Cardiac muscle cell (in vitro differentiated cells and primary cell): ENCODE data around the gene NUDC. TPM values are rescaled to one million over a fixed set of nuclear protein-coding genes. Genes with fewer than 3 reads are reported as not detected.

Source experiments
- DNase-seq, 2 donors: peaks; one replicate each; pipeline versions ENCODE4 v3.0.0 to v3.0.0-alpha.2; 2010 to 2017; ENCODE audit warnings: low read depth in 1 of 2, low spot score in 1 of 2
- H3K27ac ChIP-seq: fragments of 200-600 bp; sonication (generic); 2 replicates; pipeline ENCODE4 v1.5.1; 2016
- H3K27me3 ChIP-seq: fragments of 200-600 bp; sonication (generic); 2 replicates; pipeline ENCODE4 v1.6.0; 2016; ENCODE audit warnings: control low read depth
- H3K36me3 ChIP-seq: fragments of 200-600 bp; sonication (generic); 2 replicates; pipeline ENCODE4 v1.5.1; 2016; ENCODE audit warnings: control low read depth
- H3K4me1 ChIP-seq: fragments of 200-600 bp; sonication (generic); 2 replicates; pipeline ENCODE4 v1.8.1; 2017; ENCODE audit warnings: low read depth, mild to moderate bottlenecking, mixed run types
- H3K4me3 ChIP-seq: fragments of 200-600 bp; sonication (generic); 2 replicates; pipeline ENCODE4 v1.5.1; 2016; ENCODE audit warnings: mild to moderate bottlenecking
- H3K9me3 ChIP-seq: fragments of 200-600 bp; sonication (generic); 2 replicates; pipeline ENCODE4 v1.5.1; 2017; ENCODE audit warnings: low read depth, mild to moderate bottlenecking, control low read depth
- CTCF ChIP-seq: IDR thresholded peaks from 2 replicates; pipeline ENCODE4 v1.5.1; 2012; ENCODE audit warnings: low read depth, mild to moderate bottlenecking, low read length
- polyA plus RNA-seq: library from polyadenylated mRNA; unstranded; fragments of >200 nt; fragmentation: Nextera tagmentation; extraction: Ambion mirVana; gene quantifications from 2 replicates; pipeline ENCODE4 v1.2.1, GENCODE V29; 2016
- total RNA-seq: library from RNA; depleted of rRNA; stranded (reverse); fragments of >200 nt; gene quantifications from 2 replicates; pipeline ENCODE4 v1.2.3, GENCODE V29; 2016

NUDC gene
- total and polyA plus RNA-seq, 2 experiments from 2014 or later = 99.6 to 192 TPM

GRCh38 chr1:26949266-26949925 lies 27.9 kb downstream of the NUDC start:
- H3K36me3 ChIP-seq = peaks cover 23% of the 10 kb centered on the region
- H3K4me3 ChIP-seq = no peak overlapping the region
- TF ChIP-seq CTCF = no peak
- no peaks in the 10 kb centered on the region for H3K27me3 ChIP-seq
- H3K4me1 ChIP-seq = no peaks in the 10 kb centered on the region
- H3K27ac ChIP-seq = no peak overlapping the region
- H3K9me3 ChIP-seq = no peaks in the 10 kb centered on the region
- DNase-seq = peak in 1 of 2 donors; percentile 38

- peaks cover 19% of the 10 kb centered on the region for H3K36me3 ChIP-seq
- H3K4me1 ChIP-seq = no peaks in the 10 kb centered on the region
- H3K4me3 ChIP-seq = no peak overlapping the region
- H3K9me3 ChIP-seq = no peaks in the 10 kb centered on the region
- no peak for TF ChIP-seq CTCF
- no peaks in the 10 kb centered on the region for H3K27me3 ChIP-seq
- DNase-seq = no peak
- H3K27ac ChIP-seq = no peak overlapping the region
These were observed 28.4 kb downstream of the NUDC start for GRCh38 chr1:26949926-26950319.

- no peaks in the 10 kb centered on the region for H3K9me3 ChIP-seq
- H3K4me3 ChIP-seq = no peak overlapping the region
- no peak for DNase-seq
- H3K4me1 ChIP-seq = no peaks in the 10 kb centered on the region
- peaks cover 13% of the 10 kb centered on the region for H3K36me3 ChIP-seq
- H3K27me3 ChIP-seq = no peaks in the 10 kb centered on the region
- TF ChIP-seq CTCF = no peak
- H3K27ac ChIP-seq = no peak overlapping the region
These were observed 29.1 kb downstream of the NUDC start for GRCh38 chr1:26950602-26951001.

- Histone ChIP-seq H3K36me3 (peaks cover 7% of the 10 kb centered on the region), H3K9me3 (no peaks in the 10 kb centered on the region), H3K27me3 (no peaks in the 10 kb centered on the region), H3K4me1 (no peaks in the 10 kb centered on the region), H3K4me3 (no peak overlapping the region), H3K27ac (no peak overlapping the region)
- TF ChIP-seq CTCF = no peak
- no peak for DNase-seq
These were observed 29.7 kb downstream of the NUDC start for GRCh38 chr1:26951216-26951615.

- H3K4me3 ChIP-seq = no peak overlapping the region
- no peak for TF ChIP-seq CTCF
- no peaks in the 10 kb centered on the region for H3K36me3 ChIP-seq
- DNase-seq = no peak
- H3K27me3 ChIP-seq = no peaks in the 10 kb centered on the region
- no peaks in the 10 kb centered on the region for H3K4me1 ChIP-seq
- H3K27ac ChIP-seq = no peak overlapping the region
- H3K9me3 ChIP-seq = no peaks in the 10 kb centered on the region
These were observed 30.4 kb downstream of the NUDC start for GRCh38 chr1:26951821-26952497.
